Measurements from ENCODE around the gene HES7.

Gene HES7

GRCh38 chr17:8156246-8156992 is 32.5 kb upstream of the HES7 start:
- peak; percentile 100 for DNase-seq
- in situ Hi-C loops (cut with HindIII; ENCODE audit: low pct_ligation_motif_present, low pct_unique_long_range_greater_than_20kb, low sequenced_read_pairs), result no loop called here

GRCh38 chr17:8155996-8156245 is 32.0 kb upstream of the HES7 start:
- DNase-seq, result no peak
- in situ Hi-C loops (cut with HindIII; ENCODE audit: low pct_ligation_motif_present, low pct_unique_long_range_greater_than_20kb, low sequenced_read_pairs), result no loop called here

GRCh38 chr17:8155231-8155995 is 31.5 kb upstream of the HES7 start:
- DNase-seq, result no peak
- in situ Hi-C loops (cut with HindIII; ENCODE audit: low pct_ligation_motif_present, low pct_unique_long_range_greater_than_20kb, low sequenced_read_pairs), result no loop called here

- in situ Hi-C loops (cut with HindIII; ENCODE audit: low pct_ligation_motif_present, low pct_unique_long_range_greater_than_20kb, low sequenced_read_pairs), result no loop called here
- no peak for DNase-seq
Measured at GRCh38 chr17:8154608-8155155, 30.8 kb upstream of the HES7 start.

- in situ Hi-C loops (cut with HindIII; ENCODE audit: low pct_ligation_motif_present, low pct_unique_long_range_greater_than_20kb, low sequenced_read_pairs), result no loop called here
- DNase-seq, result peak; percentile 98
Measured at GRCh38 chr17:8153957-8154607, 30.2 kb upstream of the HES7 start.

GRCh38 chr17:8153525-8153956 is 29.6 kb upstream of the HES7 start:
- peak; percentile 99 for DNase-seq
- in situ Hi-C loops (cut with HindIII; ENCODE audit: low pct_ligation_motif_present, low pct_unique_long_range_greater_than_20kb, low sequenced_read_pairs), result no loop called here

GRCh38 chr17:8153031-8153451 is 29.1 kb upstream of the HES7 start:
- in situ Hi-C loops (cut with HindIII; ENCODE audit: low pct_ligation_motif_present, low pct_unique_long_range_greater_than_20kb, low sequenced_read_pairs), result no loop called here
- no peak for DNase-seq

- peak; percentile 98 for DNase-seq
- in situ Hi-C loops (cut with HindIII; ENCODE audit: low pct_ligation_motif_present, low pct_unique_long_range_greater_than_20kb, low sequenced_read_pairs), result no loop called here
Measured at GRCh38 chr17:8152112-8152775, 28.3 kb upstream of the HES7 start, which contains the start of gene PER1. Gene PER1 (minus strand): TSS chr17:8152404. CDS start chr17:8150706, 1,698 bp downstream.

- in situ Hi-C loops (cut with HindIII; ENCODE audit: low pct_ligation_motif_present, low pct_unique_long_range_greater_than_20kb, low sequenced_read_pairs), result no loop called here
- DNase-seq, result peak; percentile 48
Measured at GRCh38 chr17:8151641-8152111, 27.8 kb upstream of the HES7 start.

- DNase-seq, result no peak
- in situ Hi-C loops (cut with HindIII; ENCODE audit: low pct_ligation_motif_present, low pct_unique_long_range_greater_than_20kb, low sequenced_read_pairs), result no loop called here
Measured at GRCh38 chr17:8151120-8151640, 27.3 kb upstream of the HES7 start.

GRCh38 chr17:8150194-8151119 is 26.6 kb upstream of the HES7 start:
- in situ Hi-C loops (cut with HindIII; ENCODE audit: low pct_ligation_motif_present, low pct_unique_long_range_greater_than_20kb, low sequenced_read_pairs), result no loop called here
- DNase-seq, result no peak

- in situ Hi-C loops (cut with HindIII; ENCODE audit: low pct_ligation_motif_present, low pct_unique_long_range_greater_than_20kb, low sequenced_read_pairs), result no loop called here
- DNase-seq, result no peak
Measured at GRCh38 chr17:8149419-8150193, 25.7 kb upstream of the HES7 start.

GRCh38 chr17:8148560-8148959 is 24.7 kb upstream of the HES7 start:
- in situ Hi-C loops (cut with HindIII; ENCODE audit: low pct_ligation_motif_present, low pct_unique_long_range_greater_than_20kb, low sequenced_read_pairs), result no loop called here
- DNase-seq, result no peak

GRCh38 chr17:8147805-8148404 is 24.0 kb upstream of the HES7 start:
- in situ Hi-C loops (cut with HindIII; ENCODE audit: low pct_ligation_motif_present, low pct_unique_long_range_greater_than_20kb, low sequenced_read_pairs), result no loop called here
- DNase-seq, result no peak

GRCh38 chr17:8147141-8147804 is 23.4 kb upstream of the HES7 start:
- in situ Hi-C loops (cut with HindIII; ENCODE audit: low pct_ligation_motif_present, low pct_unique_long_range_greater_than_20kb, low sequenced_read_pairs), result no loop called here
- no peak for DNase-seq
